ENCODE measurements around the gene ZBTB37.
A peak's percentile ranks its signal among the peaks of the same experiment; 100 is the strongest.
"Not testable (repeated sequence)": the region's sequence is repeated elsewhere in the genome, so short reads cannot be mapped to it uniquely, and the experiment has no call there.

ZBTB37 gene, protein sequence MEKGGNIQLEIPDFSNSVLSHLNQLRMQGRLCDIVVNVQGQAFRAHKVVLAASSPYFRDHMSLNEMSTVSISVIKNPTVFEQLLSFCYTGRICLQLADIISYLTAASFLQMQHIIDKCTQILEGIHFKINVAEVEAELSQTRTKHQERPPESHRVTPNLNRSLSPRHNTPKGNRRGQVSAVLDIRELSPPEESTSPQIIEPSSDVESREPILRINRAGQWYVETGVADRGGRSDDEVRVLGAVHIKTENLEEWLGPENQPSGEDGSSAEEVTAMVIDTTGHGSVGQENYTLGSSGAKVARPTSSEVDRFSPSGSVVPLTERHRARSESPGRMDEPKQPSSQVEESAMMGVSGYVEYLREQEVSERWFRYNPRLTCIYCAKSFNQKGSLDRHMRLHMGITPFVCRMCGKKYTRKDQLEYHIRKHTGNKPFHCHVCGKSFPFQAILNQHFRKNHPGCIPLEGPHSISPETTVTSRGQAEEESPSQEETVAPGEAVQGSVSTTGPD

DNA sequence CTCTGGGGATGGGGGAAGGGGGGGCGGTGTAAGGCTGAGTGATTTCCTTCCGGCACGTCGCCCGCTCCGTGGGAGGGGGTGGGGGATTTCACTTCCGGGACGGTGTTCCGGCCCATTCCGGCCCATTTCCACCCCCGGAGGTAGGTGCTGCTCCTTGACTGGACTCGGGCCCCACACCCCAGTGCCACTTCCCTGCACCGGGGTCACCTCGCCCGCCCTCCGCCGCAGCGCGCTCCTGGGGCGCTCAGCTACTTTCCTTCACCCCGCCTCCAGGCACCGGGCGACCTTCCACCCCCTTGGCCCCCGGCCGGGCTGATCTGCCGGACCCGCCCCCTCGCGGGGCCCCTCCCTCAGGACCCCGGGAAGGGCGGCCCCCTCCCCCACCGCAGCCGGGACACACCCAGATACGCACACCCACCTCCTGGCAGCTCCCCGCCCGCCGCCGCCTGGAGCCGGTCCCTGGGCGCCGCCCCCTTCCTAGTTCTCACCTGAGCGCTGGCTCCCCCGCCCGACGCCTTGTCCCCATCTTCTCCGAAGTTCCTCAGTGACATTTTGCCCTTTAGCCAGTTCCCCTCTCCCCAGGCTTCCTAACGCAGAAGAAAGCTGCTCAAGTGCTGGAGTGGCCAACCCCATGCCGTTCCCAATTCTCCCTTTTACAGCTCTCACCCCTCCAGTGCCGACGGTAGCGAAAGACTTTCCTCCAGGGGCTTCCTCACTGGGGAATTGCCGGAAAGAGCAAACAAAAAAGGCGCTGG, at the start of gene ZBTB37:
Gene ZBTB37, plus strand, starts transcription at position 115 of the 755 bp plus-strand sequence. CDS start 1,846 bp downstream, outside the sequence.
- peak; percentile 91 for DNase-seq

DNA sequence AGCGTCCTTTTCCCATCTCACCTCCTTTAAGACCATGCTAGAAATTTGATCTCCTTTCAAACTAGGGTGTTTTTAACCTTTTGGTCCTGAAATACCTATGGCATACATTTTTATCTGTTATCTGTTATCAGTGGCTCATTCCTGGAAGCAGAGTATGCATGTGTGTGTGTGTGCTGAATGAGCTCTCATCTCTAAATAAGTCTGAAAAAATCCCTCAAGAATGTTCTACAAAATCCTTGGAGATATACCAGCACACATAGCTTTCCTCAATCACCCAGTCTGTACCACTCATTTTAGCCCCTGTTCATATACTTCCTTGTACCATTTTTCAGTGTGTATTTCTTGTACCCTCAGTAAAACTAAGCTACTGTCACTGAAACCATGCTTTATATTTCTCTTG, 49.7 kb upstream of the ZBTB37 start:
- DNase-seq: no peak

DNA sequence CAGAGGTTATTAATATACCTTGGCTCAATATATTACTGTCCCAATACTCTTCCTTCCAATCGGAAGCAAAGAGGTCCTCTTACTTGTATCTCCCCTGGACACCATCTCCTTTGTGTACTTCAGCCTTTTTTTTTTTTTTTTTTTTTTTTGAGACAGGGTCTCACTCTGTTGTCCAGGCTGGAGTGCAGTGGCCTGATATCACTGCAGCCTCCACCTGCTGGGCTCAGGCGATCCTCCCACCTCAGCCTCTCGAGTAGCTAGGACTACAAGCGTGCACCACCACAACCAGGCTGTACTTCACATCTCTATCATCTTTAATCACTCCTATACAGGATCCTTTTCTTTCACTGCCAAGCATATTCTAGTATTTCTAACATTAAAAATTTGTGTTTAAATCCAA, 46.5 kb upstream of the ZBTB37 start:
- no peak for DNase-seq

DNA sequence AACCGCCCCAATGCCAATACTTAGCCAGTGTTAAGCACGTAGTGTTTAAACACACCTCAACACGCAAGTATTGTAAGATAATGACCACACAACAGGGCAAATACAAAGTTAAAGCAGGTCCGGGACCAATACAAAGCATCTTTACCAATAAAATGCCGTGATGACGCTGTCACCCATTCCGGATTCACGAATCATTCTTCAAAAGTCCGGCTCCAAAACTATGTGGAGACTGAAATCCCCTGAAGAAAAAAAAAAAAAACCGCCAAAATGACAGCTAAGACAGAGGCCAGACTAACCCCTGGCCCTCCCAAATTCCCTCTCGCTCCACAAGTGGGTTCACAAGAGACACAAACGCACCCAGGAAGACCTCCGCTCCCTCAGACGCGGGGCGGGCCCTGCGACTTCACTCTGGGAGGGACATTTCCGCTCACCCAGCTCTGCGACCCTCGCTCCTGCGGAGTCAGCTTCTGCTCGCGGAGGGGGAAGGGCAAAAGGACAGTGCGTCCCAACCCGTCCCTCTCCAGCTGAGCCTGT, 44.3 kb upstream of the ZBTB37 start:
- no peak for DNase-seq

DNA sequence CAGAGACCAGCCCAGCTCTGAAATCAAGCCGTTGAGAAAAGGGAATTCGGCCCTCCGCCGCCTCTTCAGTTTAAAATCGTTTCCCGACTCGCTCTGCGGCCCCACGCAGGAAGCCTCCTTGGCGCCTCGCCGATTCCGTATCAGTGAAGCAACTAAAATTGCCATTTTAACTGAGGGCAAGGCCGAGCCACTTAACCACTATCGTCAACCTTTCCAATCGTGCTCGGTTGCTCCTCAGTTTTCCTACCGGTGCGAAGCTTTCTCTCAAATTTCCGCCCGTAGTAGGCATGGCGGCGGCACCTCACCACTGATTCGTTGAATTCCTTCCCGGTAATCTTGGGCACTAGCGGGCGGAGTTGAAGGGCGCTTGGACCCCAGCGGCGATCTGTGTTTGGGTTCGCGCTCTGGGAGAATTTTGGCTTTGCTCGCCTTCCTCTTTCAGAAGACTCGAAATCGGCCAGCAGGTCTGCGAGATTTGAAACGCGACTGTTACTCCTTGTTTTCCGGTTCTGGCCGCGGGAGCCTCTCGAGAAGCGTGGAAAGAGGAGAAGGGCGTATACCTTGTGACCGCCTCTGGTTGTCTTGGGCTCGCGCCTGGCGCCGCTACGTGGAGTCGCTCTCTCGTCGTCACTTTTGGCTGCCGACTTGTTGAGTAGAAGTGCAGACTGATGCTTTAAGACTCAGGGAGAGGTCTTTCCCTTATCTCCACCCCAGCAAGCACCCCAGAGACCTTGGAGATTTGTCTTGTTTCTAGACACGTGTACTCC, 43.7 kb upstream of the ZBTB37 start, which contains the start of the genes CENPL and DARS2:
Gene CENPL, minus strand, starts transcription at position 569 of the 767 bp plus-strand sequence. CDS start 13,584 bp downstream, outside the sequence.
Gene DARS2, plus strand, starts transcription at position 359 of the 767 bp plus-strand sequence. CDS start 557 bp downstream, outside the sequence.
- DNase-seq: peak; percentile 99

DNA sequence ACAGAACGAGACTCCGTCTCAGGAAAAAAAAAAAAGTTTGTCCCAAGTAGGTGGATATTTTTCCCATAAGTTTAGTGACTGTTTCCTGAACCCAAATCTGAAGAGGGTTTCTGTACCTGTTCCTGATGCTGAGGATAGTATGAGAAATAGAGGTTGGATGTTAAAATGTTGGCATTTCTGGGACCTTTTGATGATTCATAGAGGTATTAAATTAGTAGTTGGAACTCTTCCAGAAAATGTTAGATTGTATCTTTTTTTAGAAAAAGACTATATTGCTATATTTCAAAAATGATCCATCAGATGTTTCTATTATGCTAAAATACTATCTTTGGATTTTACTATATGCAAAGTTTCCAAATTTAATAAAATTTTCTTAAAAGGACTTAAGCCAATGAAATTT, 40.6 kb upstream of the ZBTB37 start:
- no peak for DNase-seq

DNA sequence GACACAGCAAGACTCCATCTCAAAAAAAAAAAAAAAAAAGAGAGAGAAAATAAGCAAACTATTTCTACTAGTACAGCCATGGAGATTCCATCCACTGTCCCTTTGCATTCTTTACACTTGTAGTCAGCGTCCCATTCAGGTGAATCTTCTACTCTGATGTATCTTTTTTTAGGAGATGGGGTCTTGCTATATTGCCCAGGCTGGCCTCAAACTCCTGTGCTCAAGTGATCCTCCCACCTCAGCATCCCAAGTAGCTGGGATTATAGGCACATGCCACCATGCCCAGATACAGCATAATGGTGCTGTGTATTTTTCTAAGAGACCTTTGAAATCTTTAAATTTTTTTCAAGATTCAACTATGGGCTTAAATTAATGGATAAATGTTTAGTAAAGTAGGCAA, 35.4 kb upstream of the ZBTB37 start:
- DNase-seq: no peak

DNA sequence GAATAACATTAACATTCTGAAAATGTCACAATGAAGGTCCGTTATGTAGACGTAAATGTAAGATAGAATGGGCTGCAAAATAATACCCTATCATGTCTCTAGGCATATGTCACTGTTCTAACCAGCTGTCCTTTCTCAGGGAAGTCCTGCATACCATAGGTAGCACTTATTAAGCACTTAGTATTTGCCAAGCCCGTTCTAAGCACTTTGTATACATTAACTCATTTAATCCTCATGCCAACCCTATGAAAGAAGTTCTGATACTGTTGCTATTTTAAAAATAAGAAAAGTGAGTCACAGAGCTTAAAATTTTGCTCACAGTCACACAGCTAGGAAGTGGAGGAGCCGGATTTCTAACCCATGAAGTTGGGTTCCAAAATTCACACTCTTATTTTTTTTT, 16.1 kb upstream of the ZBTB37 start:
- no peak for DNase-seq

DNA sequence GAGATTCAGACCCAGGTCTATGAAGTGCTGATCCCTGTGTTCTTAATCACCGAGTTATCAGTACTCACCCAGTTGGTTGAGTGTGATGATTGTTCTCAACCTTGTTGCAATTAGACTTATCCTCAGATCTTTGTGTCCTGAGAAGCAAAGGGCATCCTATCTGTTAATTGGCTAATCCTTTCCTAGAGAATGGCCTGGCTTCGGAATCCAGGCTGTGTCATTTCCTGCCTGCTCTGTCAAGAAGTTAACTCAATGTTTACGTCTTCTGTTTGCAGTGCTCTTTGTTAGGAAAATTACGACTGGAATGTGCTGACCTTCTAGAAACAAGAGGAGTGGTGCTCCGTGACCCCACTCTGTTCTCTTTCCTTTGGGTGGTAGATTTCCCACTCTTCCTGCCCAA, 15.1 kb upstream of the ZBTB37 start:
- no peak for DNase-seq

DNA sequence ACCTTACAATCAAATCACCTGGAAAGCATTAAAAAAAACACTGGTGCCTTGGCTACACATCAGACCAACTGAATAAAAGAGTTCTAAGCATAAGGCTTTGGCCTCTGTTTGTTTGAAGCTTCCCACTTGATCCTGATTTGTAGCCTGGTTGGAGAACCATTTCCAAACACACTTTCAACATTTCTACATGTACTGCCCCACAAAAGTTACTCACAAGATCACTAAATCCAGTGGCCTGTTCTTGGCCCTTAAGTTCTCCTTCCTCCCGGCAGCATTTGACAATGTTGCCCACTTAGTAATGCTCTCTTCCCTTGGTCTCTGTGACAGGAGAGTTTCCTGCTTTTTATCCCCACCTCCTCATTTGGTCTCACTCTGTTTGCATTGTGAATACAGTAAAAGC, 12.2 kb upstream of the ZBTB37 start:
- no peak for DNase-seq

DNA sequence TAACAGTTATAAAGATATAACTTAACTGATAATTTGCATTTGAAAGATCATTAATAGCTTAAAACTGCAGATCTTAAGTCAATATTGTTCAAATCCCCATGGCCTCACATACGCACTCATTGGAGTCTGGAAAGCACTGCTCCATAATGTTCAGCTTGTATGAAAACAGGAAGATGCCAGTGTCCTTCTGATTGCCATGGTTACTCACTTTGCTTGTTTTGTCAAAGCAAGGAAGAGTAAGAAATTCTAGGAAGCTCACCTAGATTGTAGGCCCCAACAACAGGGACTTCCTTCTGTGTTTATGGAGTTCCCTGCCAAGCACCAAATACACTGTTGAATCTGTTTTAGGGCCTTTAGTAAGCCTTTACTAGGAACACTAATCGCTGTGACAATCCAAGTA, 11.3 kb upstream of the ZBTB37 start:
- no peak for DNase-seq

DNA sequence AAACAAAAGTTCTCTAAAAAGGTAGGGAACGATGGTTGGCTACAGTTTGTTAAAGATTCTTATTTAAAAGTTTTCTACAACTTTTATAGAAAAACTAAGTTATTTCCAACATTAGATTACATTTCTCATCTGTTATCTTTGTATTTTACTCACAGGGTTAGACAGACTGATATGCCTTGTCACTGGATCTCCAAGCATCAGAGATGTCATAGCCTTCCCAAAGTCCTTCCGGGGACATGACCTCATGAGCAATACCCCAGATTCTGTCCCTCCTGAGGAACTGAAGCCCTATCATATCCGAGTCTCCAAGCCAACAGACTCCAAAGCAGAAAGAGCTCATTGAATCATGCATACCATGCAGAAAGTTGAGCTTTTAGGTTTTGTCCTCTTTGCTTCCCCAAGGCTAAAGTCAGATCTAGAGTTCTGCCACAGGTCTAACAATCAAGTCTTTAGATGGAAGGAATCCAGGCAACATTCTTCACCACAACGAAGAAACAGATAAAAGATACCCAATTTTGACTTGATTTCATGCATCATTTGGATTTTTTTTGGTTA, 10.7 kb upstream of the ZBTB37 start:
- no peak for DNase-seq

DNA sequence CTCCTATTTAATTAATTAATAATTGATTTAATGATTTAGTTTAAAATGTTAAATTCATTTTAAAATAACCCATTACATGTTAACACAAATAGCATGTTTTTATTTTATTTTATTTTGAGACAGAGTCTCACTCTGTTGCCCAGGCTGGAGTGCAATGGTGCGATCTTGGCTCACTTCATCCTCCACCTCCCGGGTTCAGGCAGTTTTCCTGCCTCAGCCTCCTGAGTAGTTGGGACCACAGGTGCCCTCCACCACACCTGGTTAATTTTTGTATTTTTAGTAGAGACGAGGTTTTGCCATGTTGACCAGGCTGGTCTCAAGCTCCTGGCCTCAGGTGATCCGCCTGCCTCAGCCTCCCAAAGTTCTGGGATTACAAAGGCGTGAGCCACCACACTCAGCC, 8.6 kb upstream of the ZBTB37 start:
- DNase-seq: not testable (repeated sequence)

DNA sequence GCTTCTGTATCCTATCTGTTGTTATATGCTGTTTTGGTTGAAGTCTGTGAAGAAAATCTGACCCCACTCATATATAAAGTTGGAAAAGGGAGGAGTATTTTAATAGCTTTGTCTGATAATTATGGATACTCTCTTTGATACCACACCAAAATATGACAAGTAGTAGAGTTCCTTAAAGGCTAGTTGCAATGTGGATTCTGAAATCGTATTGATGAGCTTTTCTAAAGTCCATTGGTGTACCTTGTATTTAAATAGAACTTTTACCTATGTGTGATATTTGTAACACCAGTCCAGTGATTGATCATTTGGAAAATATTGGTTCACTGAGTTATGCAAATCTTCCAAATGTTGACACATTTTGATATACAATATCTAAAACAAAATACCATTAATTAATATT, 8.1 kb upstream of the ZBTB37 start:
- no peak for DNase-seq

DNA sequence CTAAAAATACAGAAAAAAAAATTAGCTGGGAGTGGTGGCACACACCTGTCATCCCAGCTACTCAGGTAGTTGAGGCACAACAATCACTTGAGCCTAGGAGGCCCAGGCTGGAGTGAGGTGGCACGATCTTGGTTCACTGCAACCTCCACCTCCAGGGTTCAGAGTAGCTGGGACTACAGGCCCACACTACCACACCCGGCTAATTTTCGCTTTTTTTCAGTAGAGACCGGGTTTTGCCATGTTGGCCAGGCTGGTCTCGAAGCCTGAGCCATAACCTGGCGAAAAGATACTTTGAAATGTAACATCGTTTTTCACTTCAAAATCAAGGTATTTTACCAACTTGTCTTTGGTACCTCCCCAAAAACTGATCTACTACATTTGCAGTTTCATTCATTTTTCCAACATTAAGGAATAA, 6.4 kb upstream of the ZBTB37 start:
- DNase-seq: no peak

DNA sequence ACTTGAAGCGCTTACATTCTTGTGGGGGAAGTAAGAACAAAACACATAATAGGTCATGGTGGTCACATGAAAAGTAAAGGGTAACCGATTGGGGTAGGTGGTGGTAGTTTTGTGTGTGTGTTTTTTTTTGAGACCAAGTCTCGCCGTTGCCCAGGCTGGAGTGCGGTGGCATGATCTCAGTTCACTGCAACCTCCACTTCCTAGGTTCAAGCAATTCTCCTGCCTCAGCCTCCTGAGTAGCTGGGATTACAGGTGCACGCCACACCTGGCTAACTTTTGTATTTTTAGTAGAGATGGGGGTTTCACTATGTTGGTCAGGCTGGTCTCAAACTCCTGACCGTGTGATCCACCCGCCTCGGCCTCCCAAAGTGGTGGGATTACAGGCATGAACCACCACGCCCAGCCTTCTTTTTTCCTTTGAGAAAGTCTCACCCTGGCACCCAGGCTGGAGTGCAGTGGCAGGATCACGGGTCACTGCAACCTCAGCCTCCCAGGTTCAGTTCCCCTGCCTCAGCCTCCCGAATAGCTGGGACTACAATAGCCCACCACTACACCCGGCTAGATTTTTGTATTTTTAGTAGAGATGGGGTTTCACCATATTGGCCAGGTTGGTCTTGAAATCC, 5.9 kb upstream of the ZBTB37 start:
- DNase-seq: not testable (repeated sequence)

DNA sequence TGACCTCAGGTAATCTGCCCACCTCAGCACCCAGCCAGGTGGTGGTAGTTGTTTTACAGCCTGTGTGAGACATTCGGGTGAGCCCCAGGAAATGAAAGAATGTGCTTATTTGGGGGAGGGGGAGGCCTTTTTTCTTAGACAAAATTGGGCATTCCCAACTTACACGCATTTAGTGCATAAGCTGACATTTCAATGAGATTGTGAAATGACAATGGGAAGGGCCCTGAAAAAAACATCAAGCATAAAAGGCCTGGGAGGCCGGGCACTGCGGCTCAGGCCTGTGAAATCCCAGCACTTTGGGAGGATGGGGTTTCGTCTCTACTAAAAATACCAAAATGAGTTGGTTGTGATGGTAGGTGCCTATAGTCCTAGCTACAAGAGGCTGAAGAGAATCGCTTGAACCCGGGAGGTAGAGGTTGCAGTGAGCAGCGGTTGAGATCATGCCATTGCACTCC, 5.4 kb upstream of the ZBTB37 start:
- no peak for DNase-seq

DNA sequence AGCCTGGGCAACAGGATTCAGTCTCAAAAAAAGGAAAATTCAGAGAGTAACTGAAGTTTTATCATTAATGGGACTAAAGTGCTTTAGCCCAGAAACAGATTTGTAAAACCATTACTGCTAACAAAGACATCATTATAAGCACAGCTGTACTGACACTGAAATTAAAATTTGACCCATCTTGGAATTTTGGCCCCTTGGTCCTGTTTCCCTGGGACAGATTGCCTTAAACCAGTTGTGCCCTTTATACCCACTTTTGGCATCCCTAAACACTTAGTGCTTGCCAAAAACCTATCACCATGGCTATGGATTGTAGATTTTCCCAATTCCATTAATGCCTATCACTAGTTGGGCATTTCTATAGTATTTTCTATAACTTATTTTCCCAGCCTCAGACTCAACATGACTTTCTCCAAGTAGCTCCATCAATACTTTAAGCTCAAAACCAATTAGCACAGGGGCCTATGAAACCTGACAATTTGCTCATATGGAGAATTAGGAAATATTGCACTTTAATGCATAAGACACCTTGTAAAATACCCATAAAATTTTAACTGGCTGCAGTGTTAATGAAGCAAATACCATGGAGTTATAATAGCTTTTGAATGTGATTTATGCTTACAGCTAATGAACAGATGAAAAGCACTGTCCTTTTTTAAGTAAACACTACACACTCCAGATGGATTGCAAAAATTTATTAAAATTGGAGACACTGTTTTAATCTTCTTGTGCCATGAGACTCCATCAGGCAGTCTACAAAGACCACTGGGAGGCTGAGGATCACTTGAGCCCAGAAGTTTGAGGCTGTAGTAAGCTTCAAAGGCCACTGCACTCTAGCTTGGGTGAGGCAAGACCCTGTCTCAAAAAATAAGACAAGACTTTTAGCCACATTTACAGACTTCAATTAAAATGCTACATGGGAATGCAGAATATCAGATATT, 4.7 kb upstream of the ZBTB37 start:
- no peak for DNase-seq

DNA sequence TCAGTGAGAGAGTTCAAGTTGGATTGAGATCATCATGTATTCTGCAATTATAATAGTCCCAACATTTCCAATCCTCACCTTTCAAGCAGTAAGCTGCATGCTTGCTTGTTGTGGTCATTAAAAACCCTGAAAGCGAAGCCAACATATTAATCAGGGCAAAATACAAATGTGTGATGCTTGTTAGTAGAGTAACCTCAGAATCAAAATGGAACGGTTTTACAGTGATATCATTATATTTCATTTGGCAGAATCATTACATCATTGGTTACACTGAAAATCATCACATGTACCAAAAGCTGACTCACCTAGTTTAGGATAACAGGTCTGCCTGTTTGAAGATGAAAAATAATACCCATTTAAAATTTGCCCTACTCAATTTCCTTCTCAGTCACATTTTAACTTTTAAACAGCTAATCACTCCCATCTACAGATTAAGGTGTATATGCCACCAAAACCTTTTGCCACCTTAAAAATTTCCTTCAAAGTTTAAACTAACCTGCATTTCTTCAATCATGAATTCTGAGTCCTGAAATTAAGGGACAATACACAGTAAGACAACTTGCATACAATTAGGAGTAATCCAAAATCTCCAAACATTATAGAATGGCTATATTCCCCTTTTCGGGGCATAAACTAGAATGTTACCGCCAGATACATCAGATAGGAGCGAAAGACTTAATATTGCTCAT, 3.9 kb upstream of the ZBTB37 start:
- no peak for DNase-seq

All from NCI-H1105 treated with DMSO at 0.1 percent for 48 hours (cell line).